A549 (cell line): ENCODE measurements around the gene ARHGAP26. TPM values are rescaled to one million over a fixed set of nuclear protein-coding genes. Genes with fewer than 3 reads are reported as not detected.

Experiments
- ATAC-seq, 2 experiments: fragments of 200-7000 bp in 1 of 2; fragments of >200 bp in 1 of 2; cut with Nextera tagmentation in 1 of 2; cut with Tn5 transposase in 1 of 2; 3 replicates each; pipeline versions ENCODE4 v1.8.0 to v1.9.1; 2018 to 2020; ENCODE audit warnings: mild to moderate bottlenecking in 1 of 2, moderate library complexity in 1 of 2
- CTCF ChIA-PET: fragments of 300-600 bp; sonication (Branson Sonifier 250); formaldehyde crosslinking; extraction: SDS; loops from one replicate; lab custom pipeline; 2021; ENCODE audit warnings: antibody characterized with exemption, inconsistent platforms; lab: Yijun Ruan, JAX
- POLR2A ChIA-PET: fragments of 350-600 bp; formaldehyde crosslinking; extraction: SDS; loops from one replicate; lab custom pipeline; 2021; ENCODE audit warnings: antibody characterized with exemption, inconsistent platforms; lab: Yijun Ruan, JAX
- DNase-seq, 2 experiments: peaks; one replicate each; pipeline versions ENCODE4 v3.0.0 to v3.0.0-alpha.2; 2011 to 2016; ENCODE audit warnings: low read depth in 1 of 2, low spot score in 1 of 2
- FAIRE-seq: peaks from 2 replicates; lab custom pipeline; 2011; peaks lifted over from hg19 to GRCh38; lab: Jason Lieb, UNC
- H3K27ac ChIP-seq, 2 experiments: fragments of >200 bp; sonication (Bioruptor Twin); formaldehyde crosslinking; 3 replicates each; pipeline ENCODE4 v1.5.1; 2016 to 2017
- H3K4me1 ChIP-seq: fragments of >200 bp; sonication (Bioruptor Twin); formaldehyde crosslinking; 3 replicates; pipeline ENCODE4 v1.6.1; 2016
- H3K4me2 ChIP-seq: fragments of >200 bp; sonication (Bioruptor Twin); formaldehyde crosslinking; 3 replicates; pipeline ENCODE4 v1.6.1; 2016
- H3K4me3 ChIP-seq: fragments of >200 bp; sonication (Bioruptor Twin); formaldehyde crosslinking; 3 replicates; pipeline ENCODE4 v1.5.1; 2016
- H3K9me3 ChIP-seq: fragments of >200 bp; sonication (Bioruptor Twin); formaldehyde crosslinking; 3 replicates; pipeline ENCODE4 v1.6.1; 2016
- BHLHE40 ChIP-seq: IDR thresholded peaks from 2 replicates; pipeline ENCODE4 v1.6.1; 2012; ENCODE audit warnings: low read depth, low read length, inconsistent platforms
- CBX8 ChIP-seq: fragments of 200-600 bp; sonication (generic); IDR thresholded peaks from 2 replicates; pipeline ENCODE4 v1.6.1; 2016
- CHD4 ChIP-seq: fragments of 200-600 bp; sonication (generic); IDR thresholded peaks from 2 replicates; pipeline ENCODE4 v1.6.1; 2016; ENCODE audit warnings: antibody characterized with exemption, mild to moderate bottlenecking, borderline replicate concordance
- CTCF ChIP-seq: fragments of >200 bp; sonication (Bioruptor Twin); formaldehyde crosslinking; IDR thresholded peaks from 3 replicates; pipeline ENCODE4 v1.5.1; 2016
- EHMT2 ChIP-seq: fragments of 200-600 bp; sonication (generic); IDR thresholded peaks from 2 replicates; pipeline ENCODE4 v1.6.1; 2016; ENCODE audit warnings: antibody characterized with exemption, low read depth, mild to moderate bottlenecking, moderate library complexity
- EP300 ChIP-seq, 2 experiments: fragments of >200 bp; sonication (Bioruptor Twin); formaldehyde crosslinking; IDR thresholded peaks; 2 replicates in 1 of 2; 3 replicates in 1 of 2; pipeline ENCODE4 v1.6.1; 2016 to 2017
- FOXS1 ChIP-seq: fragments of 250-450 bp; sonication (Bioruptor Pico); IDR thresholded peaks from 2 replicates; pipeline ENCODE4 v1.5.0; 2020; ENCODE audit warnings: mild to moderate bottlenecking, moderate library complexity
- GATA3 ChIP-seq: IDR thresholded peaks from 2 replicates; pipeline ENCODE4 v1.6.1; 2012; ENCODE audit warnings: borderline replicate concordance
- HDAC2 ChIP-seq: fragments of 200-600 bp; sonication (generic); IDR thresholded peaks from 2 replicates; pipeline ENCODE4 v1.6.1; 2016
- HEYL ChIP-seq: fragments of 250-450 bp; sonication (Bioruptor Pico); IDR thresholded peaks from 2 replicates; pipeline ENCODE4 v1.8.0; 2021; ENCODE audit warnings: mild to moderate bottlenecking, moderate library complexity
- HOXB13 ChIP-seq: fragments of 250-450 bp; sonication (Bioruptor Pico); IDR thresholded peaks from 2 replicates; pipeline ENCODE4 v1.5.0; 2020; ENCODE audit warnings: low read depth, mild to moderate bottlenecking, moderate library complexity
- HOXB5 ChIP-seq: fragments of 250-450 bp; sonication (Bioruptor Pico); IDR thresholded peaks from 2 replicates; pipeline ENCODE4 v1.5.0; 2020; ENCODE audit warnings: mild to moderate bottlenecking, moderate library complexity
- JUNB ChIP-seq: fragments of >200 bp; sonication (Bioruptor Twin); formaldehyde crosslinking; IDR thresholded peaks from 2 replicates; pipeline ENCODE4 v1.6.1; 2016
- KDM5A ChIP-seq: fragments of 200-600 bp; sonication (generic); IDR thresholded peaks from 2 replicates; pipeline ENCODE4 v1.6.1; 2016; ENCODE audit warnings: antibody characterized with exemption, mild to moderate bottlenecking
- MAX ChIP-seq: IDR thresholded peaks from 2 replicates; pipeline ENCODE4 v1.6.1; 2012
- MAZ ChIP-seq: fragments of 150-350 bp; IDR thresholded peaks from 2 replicates; pipeline ENCODE4 v1.6.1; 2014; ENCODE audit warnings: antibody characterized with exemption, low read depth, low read length, borderline replicate concordance
- MYC ChIP-seq: IDR thresholded peaks from 2 replicates; pipeline ENCODE4 v1.6.1; 2012; ENCODE audit warnings: mild to moderate bottlenecking, inconsistent platforms, low read length, improper control_type of control experiment, borderline replicate concordance
- NPAS2 ChIP-seq: fragments of 250-450 bp; sonication (Bioruptor Pico); IDR thresholded peaks from 2 replicates; pipeline ENCODE4 v1.8.0; 2022; ENCODE audit warnings: mild to moderate bottlenecking, moderate library complexity, borderline replicate concordance
- NR3C1 ChIP-seq: fragments of >200 bp; sonication (Bioruptor Twin); formaldehyde crosslinking; IDR thresholded peaks from 3 replicates; pipeline ENCODE4 v1.6.1; 2017
- PHF8 ChIP-seq: fragments of 200-600 bp; sonication (generic); IDR thresholded peaks from 2 replicates; pipeline ENCODE4 v1.6.1; 2016; ENCODE audit warnings: low read depth, mild to moderate bottlenecking, antibody characterized with exemption, moderate library complexity, borderline replicate concordance
- POLR2AphosphoS2 ChIP-seq: conservative IDR thresholded peaks from 2 replicates; pipeline ENCODE4 v1.6.1; 2012; ENCODE audit warnings: low read length, improper control_type of control experiment, inconsistent platforms
- RAD21 ChIP-seq, 2 experiments: fragments of >200 bp in 1 of 2; sonication (Bioruptor Twin) in 1 of 2; formaldehyde crosslinking in 1 of 2; IDR thresholded peaks in 1 of 2; conservative IDR thresholded peaks in 1 of 2; 2 replicates in 1 of 2; 3 replicates in 1 of 2; pipeline ENCODE4 v1.6.1; 2012 to 2018; ENCODE audit warnings: inconsistent platforms in 1 of 2
- RNF2 ChIP-seq: fragments of 200-600 bp; sonication (generic); IDR thresholded peaks from 2 replicates; pipeline ENCODE4 v1.6.1; 2016; ENCODE audit warnings: low read depth, mild to moderate bottlenecking, antibody characterized with exemption, moderate library complexity, borderline replicate concordance
- SREBF2 ChIP-seq: fragments of 450-650 bp; IDR thresholded peaks from 2 replicates; pipeline ENCODE4 v1.6.1; 2014; ENCODE audit warnings: mild to moderate bottlenecking, moderate library complexity
- ZC3H11A ChIP-seq: fragments of 450-650 bp; IDR thresholded peaks from 2 replicates; pipeline ENCODE4 v1.6.1; 2014; ENCODE audit warnings: antibody characterized with exemption, mild to moderate bottlenecking
- ZSCAN20 ChIP-seq: fragments of 250-450 bp; sonication (Bioruptor Pico); IDR thresholded peaks from 2 replicates; pipeline ENCODE4 v1.8.0; 2022; ENCODE audit warnings: mild to moderate bottlenecking, moderate library complexity
- WGBS: methylation state at CpG from one replicate; pipeline ENCODE4 v1.1.6; 2017; ENCODE audit errors: missing lambda C conversion rate; 5-methylcytosine and 5-hydroxymethylcytosine counted together
- polyA plus RNA-seq, 4 experiments: library from polyadenylated mRNA; depleted of rRNA in 3 of 4; stranded (reverse); fragments of >200 nt; fragmentation: RNase III in 1 of 4; extraction: RNeasy Plus Mini Kit Qiagen cat#74134 plus additional on column Dnase treatment in 1 of 4; gene quantifications; 2 replicates in 3 of 4; 3 replicates in 1 of 4; pipeline ENCODE4 v1.2.3, GENCODE V29; 2011 to 2017
- TF ChIP-seq, protein P1 (sequence below): fragments of 150-350 bp; IDR thresholded peaks from 2 replicates; pipeline ENCODE4 v1.6.1; 2014; ENCODE audit warnings: low read depth, mild to moderate bottlenecking, low read length

ARHGAP26 gene
- polyA plus RNA-seq, 2 of the 4 experiments (the other 2 are of a cell fraction), result 6.6 to 19.1 TPM

GRCh38 chr5:143199161-143199560 is 429.0 kb downstream of the ARHGAP26 start:
- Histone ChIP-seq H3K4me2 (no peak overlapping the region), H3K9me3 (peaks cover 4% of the 10 kb centered on the region; the same call in 1 of the 3 replicates), H3K27ac (peak overlapping the region in 1 of 2 experiments; percentile 58; a peak in 2 of 6 replicates), H3K4me1 (peaks cover 22% of the 10 kb centered on the region; the same call in 2 of the 3 replicates), H3K4me3 (no peak overlapping the region)
- DNase-seq, result no peak
- POLR2A ChIA-PET, result no interaction called here
- CTCF ChIA-PET, result interaction anchor here (1.3 to 1.5 kb wide), 3 partner anchors 12 to 167 kb away, joined by 3 to 5 read pairs (median 4); no protein-coding TSS in a partner anchor
- no peak for TF ChIP-seq BHLHE40
- no peak for TF ChIP-seq ZC3H11A
- TF ChIP-seq HDAC2, result no peak
- no peak for TF ChIP-seq FOXS1 (CRISPR knock-in tag)
- no peak for TF ChIP-seq HEYL
- TF ChIP-seq JUNB, result no peak
- TF ChIP-seq RAD21 (conservative IDR thresholded peaks at IDR 0.05 in 1 of 2, IDR thresholded peaks at IDR 0.05 in 1 of 2), result no peak
- TF ChIP-seq CHD4, result no peak
- no peak for TF ChIP-seq EP300 (IDR thresholded peaks at IDR 0.05)
- no peak for TF ChIP-seq PHF8
- TF ChIP-seq ZSCAN20 (CRISPR knock-in tag), result no peak
- no peak for TF ChIP-seq POLR2AphosphoS2
- TF ChIP-seq, protein P1, sequence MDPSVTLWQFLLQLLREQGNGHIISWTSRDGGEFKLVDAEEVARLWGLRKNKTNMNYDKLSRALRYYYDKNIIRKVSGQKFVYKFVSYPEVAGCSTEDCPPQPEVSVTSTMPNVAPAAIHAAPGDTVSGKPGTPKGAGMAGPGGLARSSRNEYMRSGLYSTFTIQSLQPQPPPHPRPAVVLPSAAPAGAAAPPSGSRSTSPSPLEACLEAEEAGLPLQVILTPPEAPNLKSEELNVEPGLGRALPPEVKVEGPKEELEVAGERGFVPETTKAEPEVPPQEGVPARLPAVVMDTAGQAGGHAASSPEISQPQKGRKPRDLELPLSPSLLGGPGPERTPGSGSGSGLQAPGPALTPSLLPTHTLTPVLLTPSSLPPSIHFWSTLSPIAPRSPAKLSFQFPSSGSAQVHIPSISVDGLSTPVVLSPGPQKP, result no peak
- no peak for FAIRE-seq
- WGBS, result 92% methylated on average over 1 of the region's 1 CpG
- ATAC-seq, result no peak

DNA sequence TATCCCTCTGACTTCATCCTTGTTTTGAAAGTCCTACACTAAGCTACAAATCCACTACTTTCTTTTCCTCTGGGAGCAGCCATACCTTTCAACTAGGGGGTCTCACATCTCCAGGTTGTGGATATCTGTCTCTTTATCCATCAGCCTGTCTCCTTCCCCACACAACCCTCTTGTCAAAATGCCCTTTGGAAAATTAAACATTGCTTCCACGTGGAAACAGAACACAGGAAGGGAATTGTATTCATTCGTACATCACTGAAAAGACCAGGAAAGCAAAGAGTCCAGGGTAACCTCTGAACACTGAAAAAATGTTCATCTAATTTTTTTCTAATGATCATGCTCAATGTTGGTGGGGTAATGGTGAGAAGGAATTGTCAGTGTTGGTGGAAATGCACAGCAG is 429.7 kb downstream of the ARHGAP26 start:
- Histone ChIP-seq H3K4me2 (no peak overlapping the region), H3K4me1 (peaks cover 21% of the 10 kb centered on the region; the same call in 2 of the 3 replicates)
- no peak for ATAC-seq
- no peak for TF ChIP-seq KDM5A
- no peak for TF ChIP-seq NR3C1
- no peak for TF ChIP-seq CTCF
- no peak for TF ChIP-seq POLR2AphosphoS2
- TF ChIP-seq SREBF2, result no peak
- TF ChIP-seq NPAS2 (CRISPR knock-in tag), result no peak
- TF ChIP-seq CBX8, result no peak
- no peak for TF ChIP-seq JUNB
- no peak for TF ChIP-seq EHMT2
- TF ChIP-seq GATA3, result no peak
- TF ChIP-seq HOXB13 (CRISPR knock-in tag), result no peak
- TF ChIP-seq HOXB5 (CRISPR knock-in tag), result no peak
- TF ChIP-seq MAZ, result no peak
- TF ChIP-seq MAX, result no peak
- TF ChIP-seq MYC, result no peak
- TF ChIP-seq RNF2, result no peak
- TF ChIP-seq, protein P1, result no peak
- TF ChIP-seq, all 56 proteins: peak for 0
- H3K9me3 ChIP-seq, result peaks cover 4% of the 10 kb centered on the region; the same call in 1 of the 3 replicates
- 78% methylated on average over 2 of the region's 2 CpGs for WGBS
- no peak for DNase-seq
- ChIA-PET POLR2A (interaction anchor here (0.6 kb wide), 1 partner anchor 204 kb away, joined by 4 read pairs; no protein-coding TSS in a partner anchor), CTCF (interaction anchor here (1.3 to 1.5 kb wide), 3 partner anchors 13 to 167 kb away, joined by 3 to 5 read pairs (median 4); no protein-coding TSS in a partner anchor)
- no peak for FAIRE-seq
- no peak overlapping the region for H3K4me3 ChIP-seq
- H3K27ac ChIP-seq, result peak overlapping the region; percentile 0 to 58; a peak in 4 of 6 replicates
